HG03064 (cell line): ENCODE measurements around the gene RAB4B.
A peak's percentile ranks its signal among the peaks of the same experiment; 100 is the strongest.
"Not testable (repeated sequence)": the region's sequence is repeated elsewhere in the genome, so short reads cannot be mapped to it uniquely, and the experiment has no call there.

Experiments
- ATAC-seq: cut with Tn5 transposase; IDR thresholded peaks from one replicate; pipeline ENCODE4 v1.9.1; 2021; ENCODE audit warnings: low read depth; ENCODE audit not compliant: unreplicated experiment

Gene RAB4B

GRCh38 chr19:40750058-40750873 lies 27.8 kb upstream of the RAB4B start, which contains the start of gene ACTMAP:
ACTMAP (minus strand) TSS chr19:40750477; CDS start chr19:40749803, 674 bp downstream.
- ATAC-seq, result peak; percentile 77

- peak; percentile 59 for ATAC-seq
These were observed 27.0 kb upstream of the RAB4B start, which contains the start of gene SNRPA for GRCh38 chr19:40750874-40751537. SNRPA (plus strand) TSS chr19:40751203; CDS start chr19:40751409, 206 bp downstream.

- ATAC-seq, result no peak
These were observed 25.7 kb upstream of the RAB4B start for GRCh38 chr19:40752257-40752781.

GRCh38 chr19:40754611-40755247 lies 23.3 kb upstream of the RAB4B start:
- ATAC-seq, result no peak

- no peak for ATAC-seq
These were observed 22.8 kb upstream of the RAB4B start for GRCh38 chr19:40755248-40755624.

GRCh38 chr19:40755791-40756190 lies 22.3 kb upstream of the RAB4B start:
- ATAC-seq, result no peak

- no peak for ATAC-seq
These were observed 21.4 kb upstream of the RAB4B start for GRCh38 chr19:40756502-40757110.

- ATAC-seq, result no peak
These were observed 19.6 kb upstream of the RAB4B start for GRCh38 chr19:40758491-40758890.

- ATAC-seq, result no peak
These were observed 18.7 kb upstream of the RAB4B start for GRCh38 chr19:40759352-40759751.

GRCh38 chr19:40762754-40763470 lies 15.1 kb upstream of the RAB4B start:
- no peak for ATAC-seq

- no peak for ATAC-seq
These were observed 14.5 kb upstream of the RAB4B start for GRCh38 chr19:40763526-40763925.

- ATAC-seq, result no peak
These were observed 14.1 kb upstream of the RAB4B start for GRCh38 chr19:40763963-40764362.

- ATAC-seq, result not testable (repeated sequence)
These were observed 11.7 kb upstream of the RAB4B start for GRCh38 chr19:40766385-40766784.

GRCh38 chr19:40768869-40769268 lies 9.2 kb upstream of the RAB4B start:
- no peak for ATAC-seq

- not testable (repeated sequence) for ATAC-seq
These were observed 6.8 kb upstream of the RAB4B start for GRCh38 chr19:40771101-40771862.

- no peak for ATAC-seq
These were observed 3.0 kb upstream of the RAB4B start, which contains the start of gene MIA for GRCh38 chr19:40774916-40775631. MIA (plus strand) TSS chr19:40775521; CDS start chr19:40775543, 22 bp downstream.

- ATAC-seq, result no peak
These were observed 2.4 kb upstream of the RAB4B start for GRCh38 chr19:40775632-40776022.

- ATAC-seq, result no peak
These were observed 1.7 kb upstream of the RAB4B start for GRCh38 chr19:40776364-40776763.
